ENCODE data around the gene RILPL2. TPM values are rescaled to one million over a fixed set of nuclear protein-coding genes. Genes with fewer than 3 reads are reported as not detected.
A peak's percentile ranks its signal among the peaks of the same experiment; 100 is the strongest.
"Not testable (repeated sequence)": the region's sequence is repeated elsewhere in the genome, so short reads cannot be mapped to it uniquely, and the experiment has no call there.

Gene RILPL2
- total and polyA plus RNA-seq, 4 donors = 7.7 to 40.7 (median 12.9) TPM

DNA sequence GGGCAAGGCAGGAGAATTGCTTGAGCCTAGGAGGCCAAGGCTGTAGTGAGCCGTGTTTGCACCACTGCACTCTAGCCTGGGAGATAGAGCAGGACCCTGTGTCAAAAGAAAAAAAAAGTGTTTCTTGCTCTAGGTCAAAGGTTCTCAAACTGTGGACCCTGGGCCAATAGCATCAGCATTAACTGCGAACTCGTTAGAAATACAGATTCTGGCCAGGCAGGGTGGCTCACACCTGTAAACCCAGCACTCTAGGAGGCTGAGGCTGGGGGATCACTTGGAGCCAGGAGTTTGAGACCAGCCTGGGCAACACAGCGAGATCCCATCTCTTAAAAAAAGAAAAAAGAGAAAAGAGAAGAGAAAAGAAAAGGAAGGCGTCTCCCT lies 858 bp downstream of the RILPL2 start:
- Histone ChIP-seq H3K9me3 (ENCODE audit: control insufficient read depth in 4 of 4, insufficient read depth in 3 of 4, low read length in 3 of 4) (no peaks in the 10 kb centered on the region), H3K9ac (ENCODE audit: insufficient read depth in 1 of 2, low read length in 2 of 2) (no peak overlapping the region), H3K4me1 (ENCODE audit: control insufficient read depth in 5 of 5, insufficient read depth in 5 of 5, low read length in 5 of 5) (peaks cover 0 to 9% (median 2%) of the 10 kb centered on the region in 5 donors), H3K36me3 (ENCODE audit: control insufficient read depth in 4 of 4, insufficient read depth in 4 of 4, low read length in 4 of 4) (peaks cover 0 to 3% (median 0%) of the 10 kb centered on the region in 4 donors), H3K4me3 (peak overlapping the region; percentile 89), H3K27ac (ENCODE audit: low read depth in 1 of 2, low read length in 1 of 2) (peak overlapping the region in 1 of 2 donors; percentile 91), H3K27me3 (ENCODE audit: control insufficient read depth in 3 of 3, insufficient read depth in 3 of 3, low read length in 2 of 3) (no peaks in the 10 kb centered on the region)
- no peak for DNase-seq
- TF ChIP-seq, protein P1, sequence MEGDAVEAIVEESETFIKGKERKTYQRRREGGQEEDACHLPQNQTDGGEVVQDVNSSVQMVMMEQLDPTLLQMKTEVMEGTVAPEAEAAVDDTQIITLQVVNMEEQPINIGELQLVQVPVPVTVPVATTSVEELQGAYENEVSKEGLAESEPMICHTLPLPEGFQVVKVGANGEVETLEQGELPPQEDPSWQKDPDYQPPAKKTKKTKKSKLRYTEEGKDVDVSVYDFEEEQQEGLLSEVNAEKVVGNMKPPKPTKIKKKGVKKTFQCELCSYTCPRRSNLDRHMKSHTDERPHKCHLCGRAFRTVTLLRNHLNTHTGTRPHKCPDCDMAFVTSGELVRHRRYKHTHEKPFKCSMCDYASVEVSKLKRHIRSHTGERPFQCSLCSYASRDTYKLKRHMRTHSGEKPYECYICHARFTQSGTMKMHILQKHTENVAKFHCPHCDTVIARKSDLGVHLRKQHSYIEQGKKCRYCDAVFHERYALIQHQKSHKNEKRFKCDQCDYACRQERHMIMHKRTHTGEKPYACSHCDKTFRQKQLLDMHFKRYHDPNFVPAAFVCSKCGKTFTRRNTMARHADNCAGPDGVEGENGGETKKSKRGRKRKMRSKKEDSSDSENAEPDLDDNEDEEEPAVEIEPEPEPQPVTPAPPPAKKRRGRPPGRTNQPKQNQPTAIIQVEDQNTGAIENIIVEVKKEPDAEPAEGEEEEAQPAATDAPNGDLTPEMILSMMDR (IDR thresholded peaks at IDR 0.05; ENCODE audit: control extremely low read depth, extremely low read depth) = no peak
- ATAC-seq (ENCODE audit: insufficient read depth, low FRiP score) = no peak
- whole genome bisulfite sequencing, 2 donors = 30 to 31% methylated on average over 5 of the region's 5 CpGs

DNA sequence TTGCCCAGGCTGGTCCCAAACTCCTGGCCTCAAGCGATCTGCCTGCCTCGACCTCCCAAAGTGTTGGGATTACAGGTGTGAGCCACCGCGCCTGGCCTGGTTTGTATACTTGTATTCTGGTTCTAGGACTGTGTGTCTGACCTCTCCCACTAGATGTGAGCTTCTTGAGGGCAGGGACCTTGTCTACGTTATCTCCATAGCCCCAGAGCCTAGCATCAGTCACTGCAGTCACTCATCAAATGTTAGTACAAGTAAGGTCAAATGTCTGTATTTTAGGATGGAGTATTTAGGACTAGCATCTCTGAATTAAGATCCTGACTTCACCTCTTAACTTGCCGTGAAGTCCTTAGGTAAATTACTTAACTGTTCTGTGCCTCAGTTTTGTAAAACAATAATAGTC lies 2.9 kb downstream of the RILPL2 start:
- peak overlapping the region in 1 of 2 donors; percentile 12 for H3K27ac ChIP-seq (ENCODE audit: low read depth in 1 of 2, low read length in 1 of 2)
- H3K27me3 ChIP-seq (ENCODE audit: control insufficient read depth in 3 of 3, insufficient read depth in 3 of 3, low read length in 2 of 3) = no peaks in the 10 kb centered on the region
- DNase-seq (no peak), ATAC-seq (ENCODE audit: insufficient read depth, low FRiP score) (no peak)
- peaks cover 0 to 9% (median 2%) of the 10 kb centered on the region in 5 donors for H3K4me1 ChIP-seq (ENCODE audit: control insufficient read depth in 5 of 5, insufficient read depth in 5 of 5, low read length in 5 of 5)
- 78 to 89% methylated on average over 6 of the region's 6 CpGs for WGBS, 2 donors
- H3K9me3 ChIP-seq (ENCODE audit: control insufficient read depth in 4 of 4, insufficient read depth in 3 of 4, low read length in 3 of 4) = no peaks in the 10 kb centered on the region
- peak overlapping the region; percentile 8 for H3K4me3 ChIP-seq
- TF ChIP-seq, protein P1 (IDR thresholded peaks at IDR 0.05; ENCODE audit: control extremely low read depth, extremely low read depth) = no peak
- no peak overlapping the region for H3K9ac ChIP-seq (ENCODE audit: insufficient read depth in 1 of 2, low read length in 2 of 2)
- peaks cover 0 to 8% (median 4%) of the 10 kb centered on the region in 4 donors for H3K36me3 ChIP-seq (ENCODE audit: control insufficient read depth in 4 of 4, insufficient read depth in 4 of 4, low read length in 4 of 4)

DNA sequence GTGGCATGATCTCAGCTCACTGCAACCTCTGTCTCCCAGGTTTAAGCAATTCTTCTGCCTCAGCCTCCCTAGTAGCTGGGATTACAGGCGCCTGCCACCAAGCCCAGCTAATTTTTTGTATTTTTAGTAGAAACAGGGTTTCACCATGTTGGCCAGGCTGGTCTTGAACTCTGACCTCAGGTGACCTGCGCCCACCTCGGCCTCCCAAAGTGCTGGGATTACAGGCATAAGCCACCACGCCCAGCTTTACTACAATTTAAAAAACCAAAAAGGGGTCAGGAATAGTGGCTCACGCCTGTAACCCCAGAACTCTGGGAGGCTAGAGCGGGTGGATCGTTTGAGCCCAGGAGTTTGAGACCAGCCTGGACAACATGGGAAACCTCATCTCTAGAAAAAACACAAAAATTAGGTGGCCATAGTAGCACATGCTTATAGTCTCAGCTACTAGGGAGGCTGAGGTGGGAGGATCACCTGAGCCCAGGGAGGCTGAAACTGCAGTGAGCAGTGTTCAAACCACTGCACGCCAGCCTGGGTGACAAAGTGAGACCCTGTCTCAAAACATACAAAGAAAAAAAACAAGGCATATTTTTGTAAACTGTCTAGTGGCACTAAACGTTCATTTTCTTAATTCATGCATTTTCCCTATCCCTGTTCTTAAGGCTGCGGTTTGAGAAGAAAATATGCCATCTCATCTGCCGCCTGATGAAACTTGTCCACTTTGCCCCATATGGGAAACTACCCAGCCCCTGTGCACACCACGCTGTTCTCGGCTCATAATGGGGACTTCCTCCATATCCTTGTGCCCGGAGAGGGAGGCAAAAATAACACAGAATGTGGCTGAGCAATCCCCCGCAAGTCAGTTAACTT lies 4.3 kb downstream of the RILPL2 start:
- 47 to 54% methylated on average over 15 of the region's 15 CpGs for WGBS, 2 donors
- not testable (repeated sequence) for H3K27me3 ChIP-seq (ENCODE audit: control insufficient read depth in 3 of 3, insufficient read depth in 3 of 3, low read length in 2 of 3); H3K9me3 ChIP-seq (ENCODE audit: control insufficient read depth in 4 of 4, insufficient read depth in 3 of 4, low read length in 3 of 4); H3K4me1 ChIP-seq (ENCODE audit: control insufficient read depth in 5 of 5, insufficient read depth in 5 of 5, low read length in 5 of 5); DNase-seq; ATAC-seq (ENCODE audit: insufficient read depth, low FRiP score); H3K9ac ChIP-seq (ENCODE audit: insufficient read depth in 1 of 2, low read length in 2 of 2)
- Histone ChIP-seq H3K36me3 (ENCODE audit: control insufficient read depth in 4 of 4, insufficient read depth in 4 of 4, low read length in 4 of 4) (peaks cover 0 to 12% (median 5%) of the 10 kb centered on the region in 4 donors), H3K27ac (ENCODE audit: low read depth in 1 of 2, low read length in 1 of 2) (peak overlapping the region in 1 of 2 donors; percentile 56), H3K4me3 (peak overlapping the region; percentile 30)

DNA sequence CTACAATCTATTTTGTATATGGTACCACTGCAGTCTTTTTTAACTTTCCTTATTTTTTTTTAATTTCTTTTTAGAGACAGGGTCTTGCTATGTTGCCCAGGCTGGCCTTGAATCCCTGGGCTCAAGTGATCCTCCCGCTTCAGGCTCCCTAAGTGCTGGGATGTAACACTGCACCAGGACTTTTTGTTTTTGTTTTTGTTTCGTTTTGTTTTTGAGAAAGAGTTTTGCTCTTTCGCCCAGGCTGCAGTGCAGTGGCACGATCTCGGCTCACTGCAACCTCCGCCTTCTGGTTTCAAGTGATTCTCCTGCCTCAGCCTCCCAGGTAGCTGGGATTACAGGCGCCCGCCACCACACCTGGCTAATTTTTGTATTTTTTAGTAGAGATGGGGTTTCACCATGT lies 7.4 kb downstream of the RILPL2 start:
- DNase-seq; H3K4me1 ChIP-seq (ENCODE audit: control insufficient read depth in 5 of 5, insufficient read depth in 5 of 5, low read length in 5 of 5); H3K9me3 ChIP-seq (ENCODE audit: control insufficient read depth in 4 of 4, insufficient read depth in 3 of 4, low read length in 3 of 4); H3K27ac ChIP-seq (ENCODE audit: low read depth in 1 of 2, low read length in 1 of 2); H3K27me3 ChIP-seq (ENCODE audit: control insufficient read depth in 3 of 3, insufficient read depth in 3 of 3, low read length in 2 of 3); ATAC-seq (ENCODE audit: insufficient read depth, low FRiP score); H3K4me3 ChIP-seq; H3K9ac ChIP-seq (ENCODE audit: insufficient read depth in 1 of 2, low read length in 2 of 2): not testable (repeated sequence)
- H3K36me3 ChIP-seq (ENCODE audit: control insufficient read depth in 4 of 4, insufficient read depth in 4 of 4, low read length in 4 of 4) = peaks cover 0 to 17% (median 5%) of the 10 kb centered on the region in 4 donors
- WGBS, 2 donors = 96 to 98% methylated on average over 8 of the region's 8 CpGs

Data from lung (tissue), 12 donors.